Measurements from ENCODE around the gene TCEA2.
A peak's percentile ranks its signal among the peaks of the same experiment; 100 is the strongest.

TCEA2 gene

DNA sequence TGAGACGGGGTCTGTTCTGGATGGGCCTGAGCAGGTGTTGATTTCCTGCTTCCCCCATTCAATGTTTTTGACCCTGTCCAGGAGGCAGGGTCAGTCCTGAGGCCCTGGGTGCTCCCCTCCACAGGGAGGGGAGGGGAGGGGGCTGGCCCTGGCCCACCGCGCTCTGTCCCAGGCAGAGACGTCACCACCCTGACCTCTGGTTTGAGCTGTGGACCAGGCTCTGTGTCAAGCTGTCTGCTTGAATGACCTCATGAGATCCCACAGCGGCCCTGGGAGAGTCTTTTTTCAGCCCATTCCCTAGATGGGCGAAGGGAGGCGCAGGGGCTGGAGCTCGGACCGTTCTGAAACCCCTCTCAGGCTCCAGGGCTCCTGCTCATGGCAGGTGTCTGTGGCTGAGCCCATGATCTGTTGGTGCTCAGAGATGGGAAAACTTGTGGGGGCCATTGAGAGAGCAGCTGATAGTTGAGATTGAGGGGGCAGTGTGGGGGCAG lies 30.1 kb downstream of the TCEA2 start:
- peak; percentile 54 for DNase-seq (ENCODE audit: low spot score)

- DNase-seq (ENCODE audit: low spot score): no peak
Observed at GRCh38 chr20:64095455-64095854, 32.5 kb downstream of the TCEA2 start.

DNA sequence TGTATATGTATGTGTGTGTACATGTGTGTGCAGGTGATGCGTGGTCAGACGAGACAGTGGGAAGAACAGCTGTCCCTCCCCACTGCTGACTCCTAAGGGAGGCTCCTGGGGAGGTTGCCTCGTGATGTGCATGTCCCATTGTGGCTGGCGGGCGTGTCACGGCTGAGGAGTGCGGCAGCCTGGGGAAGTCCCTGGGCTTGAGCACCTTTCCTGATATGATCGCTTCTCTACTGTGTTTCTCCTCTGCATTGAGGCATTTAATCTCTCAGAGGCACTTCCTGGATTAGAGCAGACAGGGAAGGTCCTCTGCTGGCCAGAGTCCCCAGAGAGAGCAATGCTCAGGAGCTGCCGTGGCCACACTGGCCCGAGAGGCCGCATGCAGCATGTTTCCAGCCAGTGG lies 32.9 kb downstream of the TCEA2 start:
- DNase-seq (ENCODE audit: low spot score): no peak

GRCh38 chr20:64096535-64096934 lies 33.5 kb downstream of the TCEA2 start:
- DNase-seq (ENCODE audit: low spot score): no peak

- no peak for DNase-seq (ENCODE audit: low spot score)
Observed at GRCh38 chr20:64098471-64099013, 35.5 kb downstream of the TCEA2 start.

- no peak for DNase-seq (ENCODE audit: low spot score)
Observed at GRCh38 chr20:64099086-64099786, 36.2 kb downstream of the TCEA2 start.

DNA sequence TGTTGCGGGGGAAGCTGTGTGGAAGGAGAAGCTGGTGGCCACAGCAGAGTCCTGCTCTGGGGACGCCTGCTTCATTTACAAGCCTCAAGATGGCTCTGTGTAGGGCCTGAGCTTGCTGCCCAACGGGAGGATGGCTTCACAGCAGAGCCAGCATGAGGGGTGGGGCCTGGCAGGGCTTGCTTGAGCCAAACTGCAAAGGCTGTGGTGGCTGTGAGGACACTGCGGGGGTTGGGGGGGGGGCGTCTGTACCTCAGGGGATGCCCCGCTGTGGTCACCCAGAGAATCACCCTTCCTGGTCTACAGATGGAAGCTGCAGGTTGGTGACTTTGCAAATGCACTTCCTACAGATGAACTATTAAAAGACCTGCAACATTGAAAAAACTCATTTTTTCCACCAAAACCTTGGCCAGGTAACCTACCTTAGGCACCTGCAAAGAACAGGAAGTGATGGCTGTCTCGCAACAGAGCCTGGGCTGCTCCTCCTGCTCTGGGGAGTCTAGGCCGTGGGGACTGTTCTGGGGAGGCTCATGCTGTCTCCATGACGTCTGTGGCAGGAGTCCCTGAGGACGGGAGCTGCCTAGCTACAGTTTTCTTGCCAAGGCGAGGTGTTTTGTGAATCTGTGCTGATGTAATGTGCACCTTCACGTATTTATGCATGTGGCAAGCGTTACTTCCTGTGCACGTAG lies 37.0 kb downstream of the TCEA2 start:
- no peak for DNase-seq (ENCODE audit: low spot score)

DNA sequence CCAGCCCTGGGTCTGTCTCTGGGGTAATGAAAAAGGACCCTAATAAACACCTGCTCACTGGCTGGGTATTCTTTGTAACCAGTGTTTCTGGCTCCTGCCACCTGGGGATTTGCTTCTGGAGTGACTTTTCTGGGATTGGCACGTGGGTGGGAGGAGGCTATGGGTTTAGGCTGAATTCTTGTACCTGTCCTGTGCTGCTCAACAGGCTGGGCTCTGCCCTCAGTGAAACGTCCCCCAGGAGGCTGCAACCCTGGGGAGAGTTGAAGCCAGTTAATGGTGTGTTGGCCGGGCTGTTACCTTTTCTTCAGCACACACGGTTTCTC lies 37.5 kb downstream of the TCEA2 start:
- DNase-seq (ENCODE audit: low spot score): no peak

DNA sequence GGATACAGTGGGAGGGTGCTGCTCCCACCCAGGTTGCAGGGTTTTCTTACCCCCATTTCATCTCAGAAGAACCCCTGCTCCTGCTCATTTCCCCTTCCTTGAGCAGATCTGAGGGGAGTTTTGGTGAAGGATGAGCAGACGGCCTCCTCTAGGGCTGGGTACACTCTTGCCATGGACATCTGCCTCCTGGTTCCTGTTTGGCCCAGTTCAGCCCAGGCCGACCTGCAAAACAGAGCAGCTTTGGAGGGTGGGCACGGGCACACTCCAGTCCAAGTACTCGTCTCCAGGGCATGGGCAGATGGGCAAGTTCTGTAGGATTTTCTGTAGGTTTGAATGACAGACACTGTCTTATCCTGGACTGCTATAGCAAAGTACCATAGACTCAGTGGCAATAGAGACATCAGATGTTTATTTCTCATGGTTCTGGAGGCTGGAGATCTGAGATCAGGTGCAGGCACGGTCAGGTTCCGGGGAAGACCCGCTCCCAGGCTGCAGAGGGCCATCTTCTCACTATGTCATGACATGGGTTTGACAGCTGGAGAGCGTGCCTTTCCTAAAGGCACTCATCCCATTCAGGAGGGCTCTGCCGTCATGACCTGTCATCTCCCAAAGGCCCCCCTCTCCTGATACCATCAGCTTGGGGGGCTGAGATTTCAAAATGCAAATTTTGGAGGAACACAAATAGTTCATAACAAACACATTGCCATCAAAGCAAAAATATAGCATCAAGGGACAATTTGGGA lies 38.1 kb downstream of the TCEA2 start:
- DNase-seq (ENCODE audit: low spot score): no peak

DNA sequence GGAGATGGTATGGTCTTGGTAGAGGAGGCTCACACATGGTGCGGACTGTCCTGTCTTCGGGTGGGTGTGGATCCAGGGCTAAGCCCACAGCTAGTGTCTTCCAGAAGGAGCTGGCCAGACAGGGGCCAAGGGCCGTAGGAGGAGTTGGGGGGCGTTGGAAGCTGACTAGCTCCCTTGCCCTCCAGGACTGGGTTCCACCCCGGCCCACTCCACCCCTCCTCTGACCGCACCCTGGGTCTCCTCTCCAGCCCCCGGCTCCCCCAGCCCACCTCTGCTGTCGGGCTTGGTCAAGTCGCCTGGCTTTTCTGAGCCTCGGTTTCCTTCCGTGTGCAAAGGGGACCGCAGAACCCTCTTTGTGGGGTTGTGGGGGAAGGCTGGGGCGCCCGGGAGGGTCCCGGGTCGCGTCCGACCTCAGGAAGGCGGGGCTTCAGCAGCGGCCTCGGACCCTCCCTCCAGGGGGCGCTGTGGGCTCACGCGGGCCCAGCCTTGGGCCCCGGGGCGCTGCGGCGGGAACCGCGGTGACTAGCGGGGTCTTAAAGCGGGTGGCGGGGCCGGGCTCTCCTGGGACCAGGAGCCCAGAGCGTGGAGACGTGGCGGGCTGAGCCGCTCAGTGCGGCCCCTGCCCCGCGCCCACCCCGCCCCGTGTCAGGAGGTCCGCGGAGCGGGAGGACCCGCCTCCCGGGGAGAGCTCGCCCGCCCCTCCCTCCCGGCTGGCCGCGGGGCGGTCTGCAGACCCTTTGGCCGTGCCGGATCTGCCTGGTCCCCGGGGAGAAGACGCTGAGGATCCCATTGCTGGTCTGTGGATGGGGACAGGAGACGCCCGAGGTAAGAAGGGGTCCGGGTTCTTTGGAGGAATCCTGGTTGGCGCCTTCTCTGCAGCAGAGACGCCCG lies 39.0 kb downstream of the TCEA2 start:
- peak; percentile 95 for DNase-seq (ENCODE audit: low spot score)

DNA sequence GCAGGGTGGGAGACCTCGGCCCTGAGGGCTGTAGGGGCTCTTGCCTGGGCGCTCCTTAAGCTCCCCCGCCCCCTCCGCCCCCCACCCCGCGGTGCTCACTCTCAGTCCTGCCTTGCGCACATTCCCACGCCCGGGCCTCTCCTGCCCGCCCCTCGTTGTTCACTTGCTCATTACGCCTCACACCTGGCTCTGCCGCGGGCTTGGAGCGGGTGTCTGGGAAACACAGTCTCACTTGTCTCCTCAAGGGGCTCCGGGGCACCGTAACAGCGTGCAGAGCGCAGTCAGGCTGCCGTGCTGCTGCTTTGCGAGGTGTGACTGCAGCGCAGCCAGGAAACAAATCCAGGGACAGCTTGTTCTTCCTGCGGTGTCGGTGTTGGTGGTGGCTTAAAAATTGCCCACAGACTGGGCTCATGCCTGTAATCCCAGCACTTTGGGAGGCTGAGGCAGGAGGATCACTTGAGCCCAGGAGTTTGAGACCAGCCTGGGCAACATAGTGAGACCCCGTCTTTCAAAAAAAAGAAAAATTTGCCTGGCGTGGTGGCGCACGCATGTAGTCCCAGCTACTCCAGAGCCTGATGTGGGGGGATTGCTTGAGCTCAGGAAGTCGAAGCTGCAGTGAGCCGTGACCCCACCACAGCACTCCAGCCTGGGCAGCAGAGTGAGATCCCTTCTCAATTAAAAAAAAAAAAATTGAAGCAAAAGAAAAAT lies 39.8 kb downstream of the TCEA2 start:
- DNase-seq (ENCODE audit: low spot score): peak; percentile 69

- peak; percentile 65 for DNase-seq (ENCODE audit: low spot score)
Observed at GRCh38 chr20:64103871-64104666, 41.1 kb downstream of the TCEA2 start.

GRCh38 chr20:64104667-64105451 lies 41.9 kb downstream of the TCEA2 start:
- DNase-seq (ENCODE audit: low spot score): no peak

DNA sequence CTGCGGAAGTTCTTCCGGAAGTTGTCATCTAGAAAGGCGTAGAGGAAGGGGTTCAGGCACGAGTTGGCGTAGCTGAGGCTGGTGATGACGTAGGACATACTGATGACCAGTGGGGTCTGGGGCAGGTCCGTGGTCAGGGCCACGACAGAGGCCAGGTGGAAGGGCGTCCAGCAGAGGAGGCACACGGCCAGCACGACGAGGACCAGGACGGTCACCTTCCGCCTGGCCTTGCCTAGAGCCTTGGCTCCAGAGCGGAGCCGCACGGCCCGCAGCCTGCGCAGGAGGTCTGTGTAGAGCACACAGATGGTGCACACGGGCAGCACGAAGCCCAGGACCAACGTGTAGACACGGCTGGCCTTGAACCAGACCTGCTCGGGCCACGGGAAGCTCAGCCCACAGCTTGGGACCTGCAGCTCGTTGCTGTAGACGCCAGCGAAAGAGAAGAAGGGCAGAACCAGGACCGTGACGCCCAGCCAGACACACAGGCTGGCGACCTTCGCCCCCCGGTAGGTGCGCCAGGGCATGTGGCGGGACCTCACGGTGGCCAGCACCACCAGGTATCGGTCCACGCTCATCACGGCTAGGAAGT lies 42.9 kb downstream of the TCEA2 start:
- DNase-seq (ENCODE audit: low spot score): no peak

GRCh38 chr20:64106435-64106961 lies 43.5 kb downstream of the TCEA2 start:
- no peak for DNase-seq (ENCODE audit: low spot score)

- DNase-seq (ENCODE audit: low spot score): peak; percentile 76
Observed at GRCh38 chr20:64106981-64107735, 44.2 kb downstream of the TCEA2 start, which contains the start of gene NPBWR2. NPBWR2 (minus strand) TSS chr20:64107565; CDS start chr20:64106831, 734 bp downstream.

GRCh38 chr20:64107736-64108457 lies 44.9 kb downstream of the TCEA2 start:
- DNase-seq (ENCODE audit: low spot score): no peak
